CD4-positive, alpha-beta T cell treated with Interleukin-15 for 4 hours (primary cell): Measurements from ENCODE around the gene PDGFB.

Source experiments
- DNase-seq: peaks from one replicate; pipeline ENCODE4 v3.0.0-alpha.2; 2020; ENCODE audit warnings: low spot score

PDGFB gene

DNA sequence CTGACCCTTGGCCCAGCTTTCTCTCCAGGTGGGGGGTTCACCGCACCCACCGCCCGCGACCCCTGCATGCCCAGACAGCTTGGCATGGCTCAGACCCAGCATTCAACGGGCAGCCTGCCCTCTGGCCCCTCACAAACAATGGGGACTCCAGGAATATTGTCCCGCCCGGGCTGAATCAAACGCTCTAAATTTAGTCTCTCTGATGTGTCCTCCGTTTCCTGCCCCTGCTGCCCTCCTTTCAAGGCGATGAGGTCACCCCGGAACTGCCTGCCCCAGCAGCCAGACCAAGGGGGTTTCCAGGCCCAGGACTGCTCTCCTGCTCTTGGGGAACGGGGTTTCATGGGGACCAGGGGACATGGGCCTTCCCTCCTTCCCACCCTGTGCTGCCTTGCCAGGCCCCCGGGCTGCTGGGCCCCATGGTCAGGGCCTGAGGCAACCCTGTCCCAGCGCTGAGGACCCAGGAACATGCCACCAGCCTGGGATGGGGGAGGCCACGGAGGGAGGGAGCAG, 10.1 kb upstream of the PDGFB start:
- DNase-seq, result peak; percentile 62

DNA sequence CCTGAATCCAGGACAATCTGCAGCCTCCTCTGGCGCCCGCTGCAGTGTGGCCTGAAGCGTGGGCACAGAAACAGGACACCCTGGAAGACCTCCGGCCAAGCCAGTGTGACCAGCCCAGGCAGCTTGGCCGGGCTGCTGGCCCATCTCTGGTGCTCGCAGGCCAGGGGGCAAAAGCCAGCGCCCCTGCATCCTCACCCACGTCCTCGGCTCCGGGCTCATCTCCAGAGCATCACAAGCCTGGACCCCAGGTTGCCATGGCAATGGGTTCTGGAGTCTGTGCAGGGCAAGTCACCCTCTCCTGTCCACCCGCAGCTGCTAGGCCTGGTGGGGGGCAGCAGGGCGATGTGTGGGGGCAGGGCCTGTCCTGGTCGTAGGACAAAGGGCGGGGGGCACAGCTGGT, 9.3 kb upstream of the PDGFB start:
- DNase-seq, result no peak

DNA sequence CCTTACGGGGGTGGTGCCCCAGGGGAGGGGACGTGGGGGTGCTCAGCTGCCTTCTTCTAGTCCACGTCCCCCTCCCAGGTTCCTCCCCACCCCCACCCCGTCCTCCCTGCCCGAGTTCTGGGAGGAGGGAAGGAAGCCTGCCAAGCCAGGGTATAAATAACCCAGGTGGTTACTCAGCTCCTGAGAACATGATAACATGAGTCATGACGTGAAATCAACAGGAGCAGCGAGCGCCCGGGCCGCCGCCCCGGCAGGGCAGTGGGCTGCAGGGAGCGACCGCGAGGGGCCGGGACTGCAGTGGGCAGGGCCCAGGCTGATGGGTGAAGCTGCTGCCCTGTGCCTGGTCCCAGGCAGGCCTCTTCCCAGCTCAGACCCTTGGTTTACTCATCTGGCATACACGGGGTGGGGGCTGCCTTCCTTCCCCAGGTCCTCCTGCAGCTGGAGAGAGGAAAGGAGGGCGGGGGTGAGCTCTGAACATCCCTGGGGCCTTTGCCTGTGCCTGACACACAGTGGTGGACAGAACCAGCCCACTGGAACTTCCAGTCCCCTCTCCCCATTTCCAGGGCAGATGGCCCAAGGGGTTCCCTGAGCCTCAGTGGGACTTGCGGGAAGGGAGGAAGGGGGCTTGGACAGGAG, 8.8 kb upstream of the PDGFB start:
- no peak for DNase-seq

DNA sequence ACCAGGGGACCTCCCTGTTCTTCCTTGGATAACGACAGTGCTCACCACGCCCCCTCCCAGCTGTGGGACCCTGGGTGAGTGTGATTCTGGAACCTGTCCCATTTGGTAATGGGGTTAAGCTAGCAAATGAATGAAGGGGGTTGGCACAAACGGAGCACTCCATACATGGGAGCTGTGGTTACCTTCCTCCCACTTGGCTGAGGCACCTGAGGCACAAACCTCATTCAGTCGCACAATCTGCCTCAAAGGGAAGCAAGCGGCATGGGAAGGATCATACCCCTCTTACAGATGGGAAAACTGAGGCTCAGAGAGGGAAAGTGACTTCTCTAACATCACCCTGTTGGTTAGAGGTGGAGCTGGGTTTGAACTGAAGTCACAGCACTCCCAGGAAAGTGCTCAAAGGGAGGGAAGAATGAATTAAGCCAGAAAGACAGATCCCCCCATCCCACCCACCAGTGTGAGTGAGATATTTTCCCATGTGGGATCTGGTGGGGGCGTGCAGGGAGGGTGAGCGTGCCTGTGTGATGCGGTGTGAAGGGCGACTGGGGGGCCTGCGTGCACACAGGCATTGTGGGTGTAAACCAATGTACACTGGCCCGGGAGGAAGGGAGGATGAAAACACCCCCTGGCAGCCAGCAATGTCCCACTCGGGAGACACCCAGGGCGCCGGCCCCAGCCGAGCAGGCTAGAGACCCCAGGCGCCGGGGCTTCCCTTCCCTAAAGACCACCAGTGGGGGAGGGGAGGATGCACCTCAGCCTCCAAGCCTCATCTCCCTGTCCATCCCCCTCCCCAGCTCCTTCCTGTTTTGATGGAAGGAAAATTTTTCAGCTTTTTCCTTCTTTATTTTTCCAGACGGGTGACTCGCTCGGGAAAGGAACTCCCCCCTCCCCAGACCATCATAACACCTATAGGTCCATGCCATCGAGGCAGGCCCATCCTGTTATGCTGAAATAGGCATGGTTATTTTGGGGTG, 8.0 kb upstream of the PDGFB start:
- no peak for DNase-seq

DNA sequence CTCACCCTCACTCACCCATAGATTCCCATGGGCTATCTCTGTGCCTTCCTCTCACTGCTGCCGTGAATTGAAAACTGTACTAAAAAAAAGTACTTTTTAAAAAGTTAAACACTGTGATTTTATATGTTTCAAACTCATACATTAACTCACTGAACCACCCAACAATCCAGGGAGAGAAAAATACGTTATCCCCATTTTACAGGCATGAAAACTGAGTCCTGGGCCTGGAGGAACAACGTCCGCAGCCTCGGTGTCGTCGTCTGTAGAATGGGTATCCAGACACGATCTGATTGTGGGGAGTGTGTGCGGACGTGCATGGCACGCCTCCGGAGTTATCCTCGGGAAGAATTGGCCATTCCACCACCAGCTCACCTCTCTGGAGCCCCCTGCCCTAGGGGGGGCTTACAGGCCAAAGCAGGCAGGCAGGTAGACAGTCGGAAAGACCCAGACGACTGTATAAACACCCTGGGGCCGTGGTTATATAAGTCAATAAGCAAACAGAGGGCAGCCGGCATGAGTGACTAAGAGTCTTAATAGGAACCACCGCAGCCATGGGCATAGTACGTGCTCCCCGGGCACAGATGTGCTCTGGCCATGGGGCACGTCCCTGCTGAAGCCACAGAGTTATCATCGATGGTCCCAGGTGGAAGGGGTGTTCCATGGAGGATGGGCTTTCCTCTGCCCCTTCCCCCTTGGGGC, 7.1 kb upstream of the PDGFB start:
- DNase-seq, result no peak

DNA sequence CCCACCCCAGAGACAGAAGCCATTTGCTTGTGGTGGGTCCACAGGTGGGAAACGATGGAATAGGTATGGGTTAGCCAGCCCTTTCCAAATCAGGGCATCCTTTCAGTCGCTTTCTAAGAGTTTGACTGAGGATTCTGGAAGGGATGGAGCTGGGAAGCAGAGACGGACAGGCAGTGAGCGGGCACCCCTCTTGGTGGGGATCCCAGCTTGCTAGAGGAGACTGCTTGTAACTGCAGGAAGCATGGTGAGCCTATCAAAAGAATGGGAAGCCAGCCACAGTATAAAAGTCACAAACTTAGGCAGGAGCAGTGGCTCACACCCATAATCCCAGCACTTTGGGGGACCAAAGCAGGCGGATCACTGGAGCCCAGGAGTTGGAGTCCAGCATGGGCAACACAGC, 6.1 kb upstream of the PDGFB start:
- no peak for DNase-seq

DNA sequence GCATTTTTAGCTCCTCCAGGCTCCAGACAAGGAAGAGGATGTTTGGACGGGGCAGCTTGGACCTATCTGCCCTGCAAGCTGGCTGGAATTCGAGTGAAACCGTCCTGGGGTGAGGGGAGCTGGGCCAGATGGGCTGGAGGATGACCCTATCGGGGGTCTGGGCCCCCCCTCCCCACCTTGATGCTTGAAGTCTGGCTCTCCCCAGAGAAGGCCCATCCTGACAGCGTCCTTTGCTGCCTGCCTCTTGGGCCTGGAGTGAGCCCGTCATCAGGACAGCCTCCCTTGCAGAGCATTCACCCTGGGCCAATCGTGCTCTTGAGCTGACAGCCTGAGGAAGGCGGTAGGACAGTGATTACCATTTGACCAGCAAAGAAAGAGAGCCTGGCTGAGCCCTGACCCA, 5.3 kb upstream of the PDGFB start:
- no peak for DNase-seq

DNA sequence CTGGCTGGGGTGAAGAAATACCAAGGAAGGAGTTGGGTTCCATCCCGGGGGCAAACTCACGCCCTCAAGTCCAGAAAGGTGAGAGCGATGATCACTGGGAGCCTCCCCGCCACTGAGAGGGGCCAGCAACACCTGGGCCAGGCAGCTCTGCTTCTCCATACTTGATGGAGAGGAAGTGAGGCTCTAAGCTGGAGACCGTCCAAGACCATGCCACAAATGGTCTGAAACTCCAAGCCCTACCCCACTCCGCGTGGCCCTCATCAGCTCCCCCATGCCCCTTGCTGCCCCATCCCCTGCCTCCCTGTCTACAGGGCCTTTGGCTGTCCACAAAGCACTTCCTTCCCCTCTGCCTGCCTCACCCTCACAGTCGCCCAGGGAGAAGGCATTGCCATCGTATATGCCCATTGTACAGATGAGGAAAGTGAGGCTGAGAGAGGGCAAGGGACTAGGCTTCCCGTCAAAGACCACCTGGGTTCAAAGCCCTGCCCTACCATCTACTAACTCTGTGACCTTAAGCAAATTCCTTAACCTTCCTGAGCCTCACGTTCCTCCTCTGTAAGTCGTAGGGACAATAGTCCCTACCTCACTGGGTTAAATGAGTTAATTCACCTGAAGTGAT, 4.4 kb upstream of the PDGFB start:
- no peak for DNase-seq

DNA sequence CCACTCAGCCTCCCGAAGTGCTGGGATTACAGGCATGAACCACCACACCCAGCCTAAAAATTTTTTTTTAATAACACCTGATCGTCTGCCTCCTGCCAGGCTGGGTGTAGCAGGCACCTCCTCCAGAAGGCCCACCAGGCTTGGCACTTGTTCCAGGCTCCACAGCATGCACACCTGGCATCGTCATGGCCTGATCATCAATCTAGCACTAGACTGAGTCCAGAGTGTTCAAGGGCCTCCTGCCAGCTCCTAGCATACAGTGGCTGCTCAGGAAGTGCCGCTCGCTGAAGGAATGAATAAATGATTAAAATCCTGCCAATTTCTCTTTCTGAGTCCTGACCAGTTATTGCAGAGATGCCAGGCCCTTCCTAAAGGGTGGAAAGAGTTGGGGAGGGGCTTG, 3.5 kb upstream of the PDGFB start:
- no peak for DNase-seq

DNA sequence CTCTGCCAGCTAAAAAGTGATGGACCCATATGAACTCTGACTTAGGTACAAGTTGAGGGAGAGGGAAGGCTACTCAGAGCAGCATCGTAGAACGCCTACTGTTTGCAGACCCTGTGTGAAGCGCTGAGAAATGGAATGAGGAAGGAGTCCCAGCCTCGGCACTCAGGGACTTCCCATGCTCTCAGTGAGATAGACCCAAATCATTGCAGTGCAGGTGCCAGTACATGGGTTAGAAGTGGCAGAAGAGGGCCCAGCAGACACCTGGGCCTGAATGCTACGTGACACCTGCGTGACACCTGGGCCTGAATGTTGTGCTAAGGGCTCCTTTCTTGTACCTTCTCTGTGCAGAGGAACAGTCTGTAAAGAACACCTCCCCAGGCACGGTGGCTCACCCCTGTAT, 2.6 kb upstream of the PDGFB start:
- no peak for DNase-seq

DNA sequence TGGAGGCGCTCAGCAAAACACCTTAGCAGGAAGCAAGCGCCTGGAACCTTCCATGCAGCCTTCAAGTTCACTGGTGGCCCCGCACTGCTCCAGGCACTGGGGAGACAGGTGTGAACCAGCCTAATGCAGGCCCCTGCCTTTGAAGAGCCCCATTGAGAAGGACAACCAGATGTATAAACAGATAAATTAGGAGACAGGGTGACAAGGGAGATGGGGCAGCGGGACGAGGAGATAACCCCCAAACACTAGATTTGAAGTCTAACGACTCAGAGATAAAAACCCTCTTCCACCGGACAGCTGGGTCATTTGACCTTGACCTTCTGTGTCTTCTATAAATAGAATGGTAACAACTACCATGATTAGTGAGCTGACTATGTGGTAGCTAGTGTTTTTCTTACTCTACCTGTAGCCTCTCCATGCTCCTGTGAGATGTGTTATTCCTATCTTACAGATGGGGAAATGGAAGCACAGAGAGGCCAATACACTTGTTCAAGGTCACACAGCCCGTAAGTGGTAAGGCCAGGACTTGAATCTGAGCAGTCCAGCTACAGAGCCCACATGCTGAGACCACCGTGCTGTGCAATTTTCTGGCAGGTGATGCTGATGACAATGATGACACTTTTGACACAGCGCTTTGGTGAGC, 2.0 kb upstream of the PDGFB start:
- no peak for DNase-seq

DNA sequence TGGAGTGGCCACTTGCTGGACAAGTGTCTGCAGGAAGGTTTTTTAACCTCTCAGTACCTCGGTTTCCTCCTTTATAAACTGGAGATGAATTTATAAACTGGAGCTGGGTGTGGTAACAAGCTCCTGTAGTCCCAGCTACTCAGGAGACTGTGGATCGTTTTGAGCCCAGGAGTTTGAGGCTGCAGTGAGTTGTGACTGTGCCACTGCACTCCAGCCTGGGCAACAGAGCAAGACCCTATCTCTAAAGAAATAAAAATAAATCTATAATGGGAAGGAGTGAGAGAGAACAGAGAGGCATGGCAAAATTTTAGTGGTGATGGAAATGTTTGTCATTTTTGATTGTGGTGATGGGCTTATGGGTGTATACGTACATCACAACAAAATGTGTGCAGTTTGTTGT, 1.4 kb upstream of the PDGFB start:
- no peak for DNase-seq

DNA sequence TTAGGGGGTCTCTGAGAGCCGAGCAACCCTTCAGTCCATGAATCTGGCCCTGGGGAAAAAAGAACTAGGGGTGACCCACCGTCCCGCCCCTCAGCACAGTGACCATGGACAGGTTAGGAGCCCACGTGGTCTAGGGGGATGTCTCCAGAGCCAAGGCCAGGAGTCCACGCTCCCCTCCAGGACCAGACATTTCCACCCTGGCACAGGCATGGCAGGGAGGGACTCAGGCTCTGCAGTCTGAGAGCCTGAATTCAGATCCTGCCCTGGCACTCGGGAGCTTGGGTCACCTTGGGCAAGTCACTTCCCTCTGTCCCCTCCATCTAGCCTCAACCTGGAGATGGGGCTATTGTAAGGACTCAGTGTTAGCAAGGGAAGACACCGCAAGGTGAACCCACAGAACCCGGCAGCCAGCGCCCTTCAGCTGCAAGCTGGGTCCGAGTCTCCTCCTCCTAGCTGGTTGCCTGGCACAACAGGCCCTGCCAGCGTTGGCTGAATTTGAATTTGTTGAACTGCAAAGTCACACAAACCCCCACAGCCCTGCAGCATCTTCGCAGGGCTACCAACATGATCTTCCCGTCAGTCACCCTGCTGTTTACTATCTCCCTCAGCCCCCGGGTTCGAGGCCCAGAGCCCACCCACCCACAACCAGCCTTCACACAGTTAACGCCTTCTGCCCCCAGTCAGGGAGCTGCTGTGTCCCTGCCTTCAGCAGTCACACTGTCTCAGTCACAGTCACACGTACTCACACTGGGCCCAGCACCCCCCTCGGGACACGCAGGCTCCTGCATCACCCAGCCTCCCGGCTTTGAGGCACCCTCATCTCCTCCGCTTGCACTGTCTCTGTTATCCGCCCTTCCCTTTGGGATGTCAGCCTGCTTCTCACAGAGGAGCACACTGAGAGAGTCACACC, 603 bp upstream of the PDGFB start:
- no peak for DNase-seq

DNA sequence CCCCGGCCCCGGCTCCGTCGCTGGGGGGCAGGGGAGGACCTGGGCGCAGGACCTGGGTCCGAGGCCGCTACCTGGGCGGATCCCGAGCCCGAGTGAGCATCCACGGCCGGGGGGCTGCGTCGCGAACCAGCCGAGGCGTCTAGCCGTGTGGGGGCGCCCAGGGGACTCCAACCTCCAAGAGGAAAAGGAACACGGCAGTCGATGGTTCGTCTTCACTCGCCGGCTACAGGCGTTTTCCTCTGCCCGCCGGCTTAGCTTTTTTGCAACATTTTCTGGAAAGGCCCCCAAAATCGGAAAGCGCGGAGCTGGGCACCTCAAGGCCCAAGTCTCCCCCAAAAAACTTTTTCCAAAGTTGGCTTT, 666 bp downstream of the PDGFB start:
- DNase-seq, result no peak

DNA sequence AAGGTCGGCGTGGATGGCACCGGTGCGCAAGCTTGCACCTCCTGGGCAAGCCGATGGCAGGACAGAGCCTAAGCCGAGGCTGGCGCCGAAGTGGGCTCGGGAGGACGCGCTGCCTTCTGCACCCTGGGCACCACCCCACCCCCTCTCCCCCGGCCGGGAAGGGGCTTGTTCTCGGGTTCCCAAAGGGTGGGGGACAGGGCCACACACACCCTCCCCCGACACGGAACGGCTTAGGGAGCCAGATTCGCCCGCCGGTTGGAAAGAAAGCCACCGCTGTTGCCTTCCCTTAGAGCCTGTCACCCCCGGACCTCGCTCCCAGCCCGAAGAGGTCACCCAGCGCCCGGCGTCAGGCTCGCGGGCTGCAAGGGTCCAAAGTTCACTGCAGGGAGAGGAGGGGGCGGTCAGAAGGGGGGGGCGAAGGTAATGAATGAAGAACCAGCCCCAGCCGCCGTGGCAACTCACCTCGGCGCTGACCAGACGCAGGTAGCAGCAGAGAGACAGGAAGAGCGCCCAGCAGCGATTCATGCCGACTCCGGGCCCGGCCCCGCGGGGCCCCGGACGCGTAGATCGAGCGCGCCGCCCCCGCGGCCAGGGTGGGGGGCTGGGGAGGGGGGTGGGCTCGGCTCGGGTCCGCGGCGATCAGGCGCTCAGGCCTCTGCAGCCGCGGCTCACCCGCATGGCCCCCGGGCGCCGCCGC, 1.2 kb downstream of the PDGFB start:
- DNase-seq, result no peak

DNA sequence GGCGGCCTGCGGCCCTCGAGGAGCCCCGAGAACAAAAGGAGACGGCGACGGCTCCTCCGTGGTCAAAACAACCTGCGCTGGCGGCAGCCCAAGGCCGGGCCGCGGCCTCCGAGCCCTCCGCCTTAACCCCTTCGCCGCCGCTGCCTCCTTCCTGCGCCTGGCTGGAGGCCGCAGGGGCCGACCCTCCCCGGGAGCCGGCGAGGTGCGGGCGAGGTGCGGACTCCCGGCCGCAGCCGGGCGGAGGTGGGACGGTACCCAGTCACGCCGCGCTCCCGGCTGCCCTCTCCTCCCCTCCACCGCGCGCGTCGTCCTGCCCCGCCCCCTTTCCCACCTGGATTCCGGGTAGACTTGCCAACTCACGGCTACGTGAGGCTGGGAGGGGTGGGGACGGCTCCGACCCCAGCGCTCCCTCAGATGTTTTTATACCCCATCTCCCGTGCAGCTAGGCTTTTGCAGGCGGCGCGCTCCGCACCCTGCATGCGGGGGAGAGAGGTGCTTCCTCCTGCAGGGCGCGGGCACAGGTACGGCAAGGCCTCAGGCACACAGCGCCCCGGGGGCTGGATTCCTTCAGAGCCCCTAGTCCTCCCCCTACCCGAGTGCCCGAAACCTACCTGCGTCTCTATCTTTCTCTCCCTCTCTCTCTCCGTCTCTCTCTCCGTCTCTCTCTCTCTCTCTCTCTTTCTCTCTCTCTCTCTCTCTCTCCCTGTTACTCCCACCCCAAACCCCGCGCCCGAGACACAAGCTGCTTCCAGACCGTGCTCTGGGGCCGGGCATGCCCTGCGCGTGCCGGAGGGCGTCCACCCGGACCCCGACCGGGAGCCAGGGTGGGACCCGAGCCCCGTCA, 2.0 kb downstream of the PDGFB start:
- DNase-seq, result peak; percentile 30

DNA sequence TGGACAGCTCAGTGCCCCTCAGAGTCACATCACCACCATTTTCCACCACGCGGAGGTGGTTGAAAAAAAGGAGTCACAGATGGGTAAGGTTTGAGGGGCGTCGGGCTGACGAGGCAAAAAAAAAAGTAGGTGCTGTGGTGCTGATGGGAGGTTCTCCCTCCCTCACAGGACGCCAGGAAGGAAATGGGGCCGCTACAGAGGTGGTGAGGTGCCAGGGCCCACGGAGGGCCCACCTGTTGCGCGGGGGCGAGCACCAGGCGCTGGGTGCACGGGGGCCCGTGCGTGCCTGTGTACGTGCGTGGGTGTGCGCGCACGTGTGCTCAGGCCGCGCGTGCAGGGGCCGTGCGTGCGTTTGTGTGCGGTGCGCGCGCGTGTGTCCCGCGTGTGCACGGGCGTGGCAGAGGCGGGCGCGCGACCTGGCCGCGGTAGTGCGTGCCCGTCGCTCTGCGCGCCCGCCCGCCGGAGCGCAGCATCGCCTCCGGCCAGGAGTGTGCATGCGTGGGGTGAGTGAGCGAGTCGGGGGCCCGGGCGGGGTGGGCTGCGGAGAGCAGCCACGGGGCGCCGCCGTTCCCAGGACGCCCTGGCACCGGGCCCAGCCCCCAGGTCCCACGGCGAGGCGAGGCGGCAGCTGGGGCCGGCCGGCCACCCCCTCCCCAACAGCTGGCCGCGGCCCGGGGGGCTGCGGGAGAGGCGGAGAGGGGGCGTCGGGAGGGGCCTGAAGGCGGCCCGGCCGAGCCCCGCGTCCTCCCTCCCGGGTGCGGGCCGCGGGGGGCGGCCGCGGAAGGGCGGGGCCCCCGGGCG, 2.8 kb downstream of the PDGFB start:
- peak; percentile 59 for DNase-seq
